Caco-2 (cell line): Measurements from ENCODE around the gene TPM1. TPM values are rescaled to one million over a fixed set of nuclear protein-coding genes. Genes with fewer than 3 reads are reported as not detected.

ENCODE experiments used
- BruUV-seq: library from RNA; stranded (reverse); fragments of 400-500 nt; replicated peaks from 2 replicates; lab custom pipeline; 2021; lab: Mats Ljungman, UMichigan
- CTCF ChIA-PET: fragments of 300-600 bp; sonication (Branson Sonifier 250); formaldehyde crosslinking; loops from one replicate; lab custom pipeline; 2022; ENCODE audit warnings: antibody characterized with exemption; lab: Charles Lee
- POLR2A ChIA-PET: fragments of 300-600 bp; sonication (Branson Sonifier 250); formaldehyde crosslinking; loops from one replicate; lab custom pipeline; 2022; ENCODE audit warnings: antibody characterized with exemption; lab: Charles Lee
- DNase-seq, 2 experiments: peaks; one replicate each; pipeline versions ENCODE4 v3.0.0 to v3.0.0-alpha.2; 2020 to 2022
- H3K27me3 ChIP-seq: replicated peaks from 2 replicates; pipeline ENCODE4 v1.6.0; 2011; ENCODE audit warnings: low read length; ENCODE audit not compliant: control insufficient read depth, insufficient read depth
- H3K36me3 ChIP-seq: 2 replicates; pipeline ENCODE4 v1.5.1; 2011; ENCODE audit warnings: low read length; ENCODE audit not compliant: control insufficient read depth, insufficient read depth
- H3K4me1 ChIP-seq: fragments of 250-450 bp; sonication (Bioruptor Pico); 2 replicates; pipeline ENCODE4 v1.5.1; 2020; ENCODE audit warnings: mild to moderate bottlenecking
- H3K4me3 ChIP-seq: 2 replicates; pipeline ENCODE4 v1.5.1; 2011; ENCODE audit warnings: low read depth, mild to moderate bottlenecking, control low read depth, low read length
- H3K9me3 ChIP-seq: fragments of 250-450 bp; sonication (Bioruptor Pico); 2 replicates; pipeline ENCODE4 v1.5.1; 2020; ENCODE audit warnings: mild to moderate bottlenecking, moderate library complexity
- H3K27ac Mint-ChIP-seq: one replicate; pipeline ENCODE4 v1.8.0; 2022; ENCODE audit warnings: mixed read lengths; ENCODE audit not compliant: unreplicated experiment
- H3K27me3 Mint-ChIP-seq: one replicate; pipeline ENCODE4 v1.8.0; 2022; ENCODE audit warnings: mixed read lengths; ENCODE audit not compliant: insufficient read depth, unreplicated experiment
- H3K36me3 Mint-ChIP-seq: one replicate; pipeline ENCODE4 v1.8.0; 2022; ENCODE audit warnings: mild to moderate bottlenecking, mixed read lengths; ENCODE audit not compliant: insufficient read depth, unreplicated experiment
- H3K4me1 Mint-ChIP-seq: one replicate; pipeline ENCODE4 v1.8.0; 2022; ENCODE audit warnings: low read depth, mixed read lengths; ENCODE audit not compliant: unreplicated experiment
- H3K4me3 Mint-ChIP-seq: one replicate; pipeline ENCODE4 v1.8.0; 2022; ENCODE audit warnings: mild to moderate bottlenecking, moderate library complexity, mixed read lengths; ENCODE audit not compliant: unreplicated experiment
- H3K9me3 Mint-ChIP-seq: one replicate; pipeline ENCODE4 v1.8.0; 2022; ENCODE audit warnings: mixed read lengths; ENCODE audit not compliant: unreplicated experiment
- CTCF ChIP-seq, 2 experiments: fragments of 200-600 bp in 1 of 2; IDR thresholded peaks; 1 replicate in 1 of 2; 2 replicates in 1 of 2; pipeline versions ENCODE4 v1.5.1 to v1.8.0; 2011 to 2022; ENCODE audit warnings: antibody characterized with exemption in 1 of 2, control low read depth in 1 of 2, inconsistent platforms in 1 of 2, low read depth in 1 of 2, low read length in 1 of 2, mild to moderate bottlenecking in 1 of 2, moderate library complexity in 1 of 2; ENCODE audit not compliant: insufficient read depth in 1 of 2, severe bottlenecking in 1 of 2, unreplicated experiment in 1 of 2
- intact Hi-C: fragments of 100-400 bp; cut with micrococcal nuclease; formaldehyde crosslinking; loops from one replicate; pipeline ENCODE4 v1.10.0; 2022; ENCODE audit not compliant: unreplicated experiment
- total RNA-seq: library from RNA; stranded (reverse); gene quantifications from 2 replicates; pipeline ENCODE4 v1.2.3, GENCODE V29; 2022

TPM1 gene
- total RNA-seq, 1 experiment from 2014 or later, result 193 TPM

GRCh38 chr15:63012444-63012843, 30.1 kb upstream of the TPM1 start:
- intact Hi-C loops, result no loop called here
- H3K36me3 Mint-ChIP-seq, result no peaks in the 10 kb centered on the region
- H3K4me3 Mint-ChIP-seq, result no peak overlapping the region
- H3K27ac Mint-ChIP-seq, result no peak overlapping the region
- BruUV-seq, result no TSS peak
- H3K27me3 Mint-ChIP-seq, result no peaks in the 10 kb centered on the region
- no peak overlapping the region for H3K4me3 ChIP-seq
- TF ChIP-seq CTCF (IDR thresholded peaks at IDR 0.05; ENCODE audit: insufficient read depth in 1 of 2, low read depth in 1 of 2, low read length in 1 of 2, severe bottlenecking in 1 of 2, unreplicated experiment in 1 of 2), result no peak
- DNase-seq, result no peak
- ChIA-PET CTCF (no interaction called here), POLR2A (no interaction called here)
- H3K36me3 ChIP-seq, result no peaks in the 10 kb centered on the region
- no peaks in the 10 kb centered on the region for H3K27me3 ChIP-seq
- H3K4me1 ChIP-seq, result no peaks in the 10 kb centered on the region
- H3K9me3 Mint-ChIP-seq, result peaks cover 9% of the 10 kb centered on the region
- H3K4me1 Mint-ChIP-seq, result peaks cover 12% of the 10 kb centered on the region
- H3K9me3 ChIP-seq, result no peaks in the 10 kb centered on the region

- CTCF ChIA-PET, result interaction anchor here (0.5 kb wide), 1 partner anchor 36 kb away, joined by 3 read pairs; no protein-coding TSS in a partner anchor
- H3K27me3 Mint-ChIP-seq, result no peaks in the 10 kb centered on the region
- no peaks in the 10 kb centered on the region for H3K36me3 ChIP-seq
- BruUV-seq, result no TSS peak
- no peak for TF ChIP-seq CTCF (IDR thresholded peaks at IDR 0.05; ENCODE audit: insufficient read depth in 1 of 2, low read depth in 1 of 2, low read length in 1 of 2, severe bottlenecking in 1 of 2, unreplicated experiment in 1 of 2)
- intact Hi-C loops, result no loop called here
- POLR2A ChIA-PET, result no interaction called here
- H3K4me1 ChIP-seq, result no peaks in the 10 kb centered on the region
- H3K9me3 ChIP-seq, result no peaks in the 10 kb centered on the region
- H3K36me3 Mint-ChIP-seq, result no peaks in the 10 kb centered on the region
- H3K9me3 Mint-ChIP-seq, result peaks cover 9% of the 10 kb centered on the region
- H3K4me3 ChIP-seq, result no peak overlapping the region
- DNase-seq, result no peak
- H3K4me1 Mint-ChIP-seq, result peaks cover 12% of the 10 kb centered on the region
- no peak overlapping the region for H3K4me3 Mint-ChIP-seq
- H3K27ac Mint-ChIP-seq, result no peak overlapping the region
- no peaks in the 10 kb centered on the region for H3K27me3 ChIP-seq
These were observed 29.3 kb upstream of the TPM1 start for GRCh38 chr15:63013052-63013808.

- H3K27ac Mint-ChIP-seq, result no peak overlapping the region
These were observed 28.0 kb upstream of the TPM1 start for GRCh38 chr15:63014578-63014977.

More at GRCh38 chr15:63014578-63014977, 28.0 kb upstream of the TPM1 start:
- Mint-ChIP-seq H3K4me3 (no peak overlapping the region), H3K36me3 (no peaks in the 10 kb centered on the region), H3K4me1 (peaks cover 12% of the 10 kb centered on the region), H3K27me3 (no peaks in the 10 kb centered on the region), H3K9me3 (peaks cover 9% of the 10 kb centered on the region)
- no peaks in the 10 kb centered on the region for H3K36me3 ChIP-seq
- H3K4me1 ChIP-seq, result no peaks in the 10 kb centered on the region
- no peak for DNase-seq
- no peak overlapping the region for H3K4me3 ChIP-seq
- TF ChIP-seq CTCF (IDR thresholded peaks at IDR 0.05; ENCODE audit: insufficient read depth in 1 of 2, low read depth in 1 of 2, low read length in 1 of 2, severe bottlenecking in 1 of 2, unreplicated experiment in 1 of 2), result no peak
- BruUV-seq, result no TSS peak
- ChIA-PET POLR2A (no interaction called here), CTCF (no interaction called here)
- no peaks in the 10 kb centered on the region for H3K9me3 ChIP-seq
- intact Hi-C loops, result no loop called here
- H3K27me3 ChIP-seq, result no peaks in the 10 kb centered on the region
